Erythroblast (primary cell): ENCODE measurements around the gene LY9.

ENCODE experiments used
- GATA1 ChIP-seq: IDR thresholded peaks from 2 replicates; pipeline ENCODE4 v1.6.1; 2011; ENCODE audit warnings: low read depth, mild to moderate bottlenecking, control low read depth, low read length, moderate library complexity
- POLR2A ChIP-seq: IDR thresholded peaks from 2 replicates; pipeline ENCODE4 v1.6.1; 2011; ENCODE audit warnings: mild to moderate bottlenecking, low read length

DNA sequence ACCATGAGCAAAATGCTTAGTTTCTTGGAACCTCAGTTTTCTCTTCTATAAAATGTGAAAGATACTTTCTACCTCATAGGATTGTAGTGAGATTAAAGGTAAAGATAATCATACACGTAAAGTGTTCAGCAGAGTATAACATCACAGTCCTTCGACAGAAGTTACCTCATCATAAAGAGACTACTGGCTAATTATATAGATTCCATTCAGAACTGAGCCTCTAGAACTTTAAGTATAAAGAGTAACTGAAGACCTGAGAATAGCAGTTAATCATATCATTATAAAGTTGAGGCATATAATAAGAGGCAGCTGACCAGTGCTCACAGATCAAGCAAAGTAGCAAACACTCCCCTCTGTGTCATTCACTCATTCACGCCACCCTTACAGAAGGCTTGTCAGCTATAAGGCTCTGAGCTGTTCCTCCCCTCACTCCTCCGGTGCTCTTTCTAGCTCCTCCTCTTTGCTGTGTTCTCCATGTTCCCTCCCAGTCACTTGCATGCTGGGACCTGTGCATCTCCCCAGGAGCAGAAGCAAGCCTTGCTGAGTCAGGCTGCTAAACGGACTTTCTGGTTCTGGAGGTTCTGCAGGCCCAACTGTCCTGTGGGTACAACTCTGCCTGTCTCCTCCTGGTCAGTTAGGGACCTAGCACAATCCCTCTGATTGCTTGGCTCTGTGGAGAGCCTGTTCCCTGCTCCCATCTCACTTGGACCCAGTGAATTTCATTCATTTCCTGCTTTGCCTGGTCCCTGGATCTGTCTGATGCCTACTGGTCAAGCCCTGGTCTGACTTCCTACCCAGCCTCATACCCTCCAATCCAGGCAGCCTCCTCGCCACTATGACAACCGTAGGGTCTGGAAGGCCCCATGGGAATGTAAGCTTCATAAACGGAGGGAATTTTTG, 28.3 kb upstream of the LY9 start:
- TF ChIP-seq POLR2A (no peak), GATA1 (no peak)
